ENCODE data around the gene DHRS13.

DNA sequence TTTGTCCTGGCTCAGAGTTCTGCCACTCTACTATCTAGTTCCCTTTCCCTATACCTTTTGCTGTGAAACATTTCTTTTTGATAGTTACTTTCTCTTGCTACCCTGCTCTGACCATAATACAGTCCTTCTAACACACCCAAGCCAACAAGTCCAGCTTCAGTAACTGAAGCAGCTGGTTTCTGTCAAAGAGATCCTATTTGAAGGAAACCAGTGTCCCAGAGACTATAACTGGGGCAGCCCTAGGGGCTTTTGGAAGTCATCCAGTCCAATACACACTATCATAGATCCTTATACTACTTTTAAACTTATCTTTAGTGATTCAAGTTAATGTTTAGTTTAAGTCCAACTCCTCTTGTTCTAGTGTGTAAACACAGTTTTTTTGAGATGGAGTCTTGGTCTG is 17.3 kb upstream of the DHRS13 start:
- no peak for TF ChIP-seq POLR2A (IDR thresholded peaks at IDR 0.05)
- TF ChIP-seq, protein P1, sequence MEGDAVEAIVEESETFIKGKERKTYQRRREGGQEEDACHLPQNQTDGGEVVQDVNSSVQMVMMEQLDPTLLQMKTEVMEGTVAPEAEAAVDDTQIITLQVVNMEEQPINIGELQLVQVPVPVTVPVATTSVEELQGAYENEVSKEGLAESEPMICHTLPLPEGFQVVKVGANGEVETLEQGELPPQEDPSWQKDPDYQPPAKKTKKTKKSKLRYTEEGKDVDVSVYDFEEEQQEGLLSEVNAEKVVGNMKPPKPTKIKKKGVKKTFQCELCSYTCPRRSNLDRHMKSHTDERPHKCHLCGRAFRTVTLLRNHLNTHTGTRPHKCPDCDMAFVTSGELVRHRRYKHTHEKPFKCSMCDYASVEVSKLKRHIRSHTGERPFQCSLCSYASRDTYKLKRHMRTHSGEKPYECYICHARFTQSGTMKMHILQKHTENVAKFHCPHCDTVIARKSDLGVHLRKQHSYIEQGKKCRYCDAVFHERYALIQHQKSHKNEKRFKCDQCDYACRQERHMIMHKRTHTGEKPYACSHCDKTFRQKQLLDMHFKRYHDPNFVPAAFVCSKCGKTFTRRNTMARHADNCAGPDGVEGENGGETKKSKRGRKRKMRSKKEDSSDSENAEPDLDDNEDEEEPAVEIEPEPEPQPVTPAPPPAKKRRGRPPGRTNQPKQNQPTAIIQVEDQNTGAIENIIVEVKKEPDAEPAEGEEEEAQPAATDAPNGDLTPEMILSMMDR (IDR thresholded peaks at IDR 0.05) = no peak
